H9 (cell line): ENCODE data around the gene SATB2. TPM values are rescaled to one million over a fixed set of nuclear protein-coding genes. Genes with fewer than 3 reads are reported as not detected.
A peak's percentile ranks its signal among the peaks of the same experiment; 100 is the strongest.

Source experiments
- DNase-seq: peaks from one replicate; pipeline ENCODE4 v3.0.0-alpha.2; 2017
- H2AFZ ChIP-seq: one replicate; pipeline ENCODE4 v1.6.1; 2013; ENCODE audit warnings: mild to moderate bottlenecking, low read length, control low read depth, moderate library complexity
- H2AK5ac ChIP-seq: 2 replicates; pipeline ENCODE4 v1.6.1; 2013; ENCODE audit warnings: low read length, control low read depth, mixed read lengths; ENCODE audit not compliant: insufficient read length
- H2BK120ac ChIP-seq: one replicate; pipeline ENCODE4 v1.6.1; 2013; ENCODE audit warnings: low read depth, mild to moderate bottlenecking, low read length, control low read depth, inconsistent platforms; ENCODE audit not compliant: poor library complexity, severe bottlenecking
- H2BK12ac ChIP-seq: 2 replicates; pipeline ENCODE4 v1.6.1; 2013; ENCODE audit warnings: low read length, control low read depth, mixed read lengths, low read depth; ENCODE audit not compliant: insufficient read length
- H2BK15ac ChIP-seq: 2 replicates; pipeline ENCODE4 v1.6.1; 2013; ENCODE audit warnings: low read depth, low read length, control low read depth
- H2BK20ac ChIP-seq: one replicate; pipeline ENCODE4 v1.6.1; 2013; ENCODE audit warnings: low read depth, mild to moderate bottlenecking, low read length, control low read depth, inconsistent platforms; ENCODE audit not compliant: poor library complexity, severe bottlenecking
- H2BK5ac ChIP-seq: 2 replicates; pipeline ENCODE4 v1.6.1; 2013; ENCODE audit warnings: low read length, control low read depth, mixed read lengths; ENCODE audit not compliant: insufficient read length
- H3K14ac ChIP-seq: 2 replicates; pipeline ENCODE4 v1.6.1; 2013; ENCODE audit warnings: low read length, control low read depth; ENCODE audit not compliant: insufficient read depth
- H3K18ac ChIP-seq: 2 replicates; pipeline ENCODE4 v1.6.1; 2013; ENCODE audit warnings: low read depth, mild to moderate bottlenecking, mixed read lengths, low read length, control low read depth; ENCODE audit not compliant: insufficient read length
- H3K23ac ChIP-seq: 2 replicates; pipeline ENCODE4 v1.6.1; 2013; ENCODE audit warnings: low read length, control low read depth, mixed read lengths, low read depth; ENCODE audit not compliant: insufficient read length
- H3K23me2 ChIP-seq: 2 replicates; pipeline ENCODE4 v1.6.1; 2013; ENCODE audit warnings: low read depth, mild to moderate bottlenecking, mixed read lengths, low read length, control low read depth; ENCODE audit not compliant: insufficient read length, poor library complexity, severe bottlenecking
- H3K27ac ChIP-seq: 2 replicates; pipeline ENCODE4 v1.5.1; 2013; ENCODE audit warnings: low read length, control low read depth, mixed read lengths, low read depth; ENCODE audit not compliant: insufficient read length
- H3K27me3 ChIP-seq: 2 replicates; pipeline ENCODE4 v1.6.1; 2013; ENCODE audit warnings: low read length, control low read depth, inconsistent platforms; ENCODE audit not compliant: insufficient read depth
- H3K4ac ChIP-seq: 2 replicates; pipeline ENCODE4 v1.6.1; 2013; ENCODE audit warnings: low read depth, mild to moderate bottlenecking, control low read depth, inconsistent platforms, low read length, moderate library complexity
- H3K4me1 ChIP-seq: 2 replicates; pipeline ENCODE4 v1.6.1; 2013; ENCODE audit warnings: low read length, control low read depth, inconsistent platforms; ENCODE audit not compliant: insufficient read depth
- H3K4me2 ChIP-seq: 2 replicates; pipeline ENCODE4 v1.6.1; 2013; ENCODE audit warnings: low read length, control low read depth, mixed read lengths; ENCODE audit not compliant: insufficient read length, insufficient read depth
- H3K56ac ChIP-seq: 2 replicates; pipeline ENCODE4 v1.6.1; 2013; ENCODE audit warnings: low read depth, mild to moderate bottlenecking, mixed read lengths, low read length, control low read depth; ENCODE audit not compliant: insufficient read length
- H3K79me1 ChIP-seq: 2 replicates; pipeline ENCODE4 v1.6.1; 2013; ENCODE audit warnings: low read depth, mild to moderate bottlenecking, moderate library complexity, low read length, control low read depth, inconsistent platforms; ENCODE audit not compliant: insufficient read depth, poor library complexity, severe bottlenecking
- H3K79me2 ChIP-seq: 2 replicates; pipeline ENCODE4 v1.6.1; 2013; ENCODE audit warnings: low read length, control low read depth, inconsistent platforms; ENCODE audit not compliant: insufficient read depth
- H3K9ac ChIP-seq: 2 replicates; pipeline ENCODE4 v1.6.1; 2013; ENCODE audit warnings: low read length, control low read depth, mixed read lengths; ENCODE audit not compliant: insufficient read length; ENCODE audit errors: extremely low read depth
- H3K9me3 ChIP-seq: one replicate; pipeline ENCODE4 v1.6.1; 2013; ENCODE audit warnings: low read depth, low read length, inconsistent platforms; ENCODE audit not compliant: control insufficient read depth
- H3T11ph ChIP-seq: one replicate; pipeline ENCODE4 v1.6.1; 2013; ENCODE audit warnings: mild to moderate bottlenecking, low read length, control low read depth, inconsistent platforms
- H4K20me1 ChIP-seq: one replicate; pipeline ENCODE4 v1.6.1; 2013; ENCODE audit not compliant: control insufficient read depth, insufficient read length, insufficient read depth
- H4K5ac ChIP-seq: 2 replicates; pipeline ENCODE4 v1.6.1; 2013; ENCODE audit warnings: low read depth, mild to moderate bottlenecking, mixed read lengths, low read length, control low read depth; ENCODE audit not compliant: insufficient read length
- H4K8ac ChIP-seq: replicated peaks from 2 replicates; pipeline ENCODE4 v1.6.1; 2013; ENCODE audit warnings: low read length, control low read depth, mixed read lengths, low read depth; ENCODE audit not compliant: insufficient read length
- H4K91ac ChIP-seq: 2 replicates; pipeline ENCODE4 v1.6.1; 2013; ENCODE audit warnings: low read depth, mild to moderate bottlenecking, moderate library complexity, mixed read lengths, low read length, control low read depth; ENCODE audit not compliant: insufficient read length
- H3K27ac Mint-ChIP-seq, 3 experiments: 2 replicates in 2 of 3; 3 replicates in 1 of 3; pipeline ENCODE4 v1.8.0; 2020 to 2021; ENCODE audit warnings: mixed read lengths in 3 of 3, mild to moderate bottlenecking in 1 of 3, moderate library complexity in 1 of 3
- H3K27me3 Mint-ChIP-seq: 2 replicates; pipeline ENCODE4 v1.8.0; 2021; ENCODE audit warnings: low read depth, mild to moderate bottlenecking, moderate library complexity, mixed read lengths
- H3K36me3 Mint-ChIP-seq, 3 experiments: 2 replicates in 2 of 3; 3 replicates in 1 of 3; pipeline ENCODE4 v1.8.0; 2020 to 2021; ENCODE audit warnings: low read depth in 3 of 3, mixed read lengths in 3 of 3; ENCODE audit not compliant: insufficient read depth in 1 of 3
- H3K4me1 Mint-ChIP-seq, 2 experiments: 2 replicates each; pipeline ENCODE4 v1.8.0; 2020; ENCODE audit warnings: mixed read lengths in 2 of 2
- H3K4me3 Mint-ChIP-seq, 2 experiments: 2 replicates in 1 of 2; 3 replicates in 1 of 2; pipeline ENCODE4 v1.8.0; 2020 to 2021; ENCODE audit warnings: mild to moderate bottlenecking in 2 of 2, mixed read lengths in 2 of 2, moderate library complexity in 1 of 2
- H3K9me3 Mint-ChIP-seq, 2 experiments: 2 replicates in 1 of 2; 3 replicates in 1 of 2; pipeline ENCODE4 v1.8.0; 2020; ENCODE audit warnings: mild to moderate bottlenecking in 2 of 2, mixed read lengths in 2 of 2, moderate library complexity in 1 of 2
- WGBS: extraction: QIAGEN DNeasy Blood & Tissue Kit; methylation state at CpG from one replicate; pipeline ENCODE4 v1.1.7; 2013; ENCODE audit warnings: missing lambda C conversion rate, low lambda C conversion rate, mixed read lengths; ENCODE audit not compliant: insufficient read length; ENCODE audit errors: extremely low coverage; 5-methylcytosine and 5-hydroxymethylcytosine counted together
- total RNA-seq: library from RNA; stranded (reverse); gene quantifications from 2 replicates; pipeline ENCODE4 v1.2.1, GENCODE V29; 2021
- TF ChIP-seq, protein P1 (sequence below): fragments of 200-600 bp; sonication (generic); conservative IDR thresholded peaks from 3 replicates; pipeline ENCODE4 v1.8.0; 2021; ENCODE audit warnings: antibody characterized with exemption, mild to moderate bottlenecking

SATB2 gene
- total RNA-seq, 1 experiment from 2014 or later = 23.8 TPM

DNA sequence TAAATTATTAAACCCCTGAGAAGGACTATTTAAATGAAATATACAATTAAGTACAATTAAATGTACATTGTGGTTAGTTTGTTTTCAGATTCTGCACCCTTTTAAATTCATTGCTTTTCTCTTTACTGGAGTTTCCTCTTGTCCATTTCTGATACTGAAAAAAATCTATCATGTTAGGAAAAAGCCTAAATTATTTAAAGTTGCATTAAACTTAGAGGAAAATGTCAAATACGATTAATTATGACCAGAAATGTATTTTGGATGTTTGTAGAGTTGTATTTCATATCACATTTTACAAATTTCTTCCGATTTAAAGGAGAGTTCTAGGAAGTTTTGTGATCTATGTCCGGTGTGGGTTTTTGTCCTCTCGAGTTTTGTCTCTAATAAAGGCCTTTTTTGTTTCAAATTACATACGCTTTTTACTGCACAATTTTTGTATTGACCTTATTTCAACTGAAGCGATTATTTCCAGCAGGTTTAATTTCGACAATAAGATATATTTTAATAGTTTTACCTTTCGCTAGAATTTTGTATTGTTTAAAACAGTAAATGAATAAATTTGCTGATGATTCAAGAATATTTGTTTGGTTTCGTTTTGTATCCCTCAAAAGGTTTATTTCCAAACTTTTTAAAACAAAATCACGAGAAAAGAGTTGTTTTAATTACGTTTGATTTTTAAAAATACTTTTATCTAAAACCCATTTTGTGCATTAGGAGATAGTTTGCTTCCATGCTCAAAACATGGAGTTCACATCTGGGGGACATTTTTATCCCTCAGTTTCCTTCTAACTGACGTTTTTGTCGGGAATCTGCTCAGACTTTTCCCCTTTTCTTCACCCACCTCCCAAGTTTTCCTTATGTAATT is 3.3 kb upstream of the SATB2 start:
- H3K79me2 ChIP-seq = no peaks in the 10 kb centered on the region
- H3K27ac Mint-ChIP-seq = no peak overlapping the region
- H3K27me3 ChIP-seq = peaks cover 36% of the 10 kb centered on the region
- H3K23ac ChIP-seq = no peak overlapping the region
- no peaks in the 10 kb centered on the region; the same call in 1 of the 2 replicates for H3K4me1 ChIP-seq
- H3K4me2 ChIP-seq = peak overlapping the region; percentile 92
- H3K18ac ChIP-seq = no peak overlapping the region
- H3T11ph ChIP-seq = no peak overlapping the region
- no peak overlapping the region for H2BK20ac ChIP-seq
- H4K20me1 ChIP-seq = no peaks in the 10 kb centered on the region
- no peak overlapping the region for H2BK15ac ChIP-seq
- no peak overlapping the region for H2BK120ac ChIP-seq
- H4K8ac ChIP-seq = no peak overlapping the region
- no peak overlapping the region for H2BK12ac ChIP-seq
- TF ChIP-seq, protein P1, sequence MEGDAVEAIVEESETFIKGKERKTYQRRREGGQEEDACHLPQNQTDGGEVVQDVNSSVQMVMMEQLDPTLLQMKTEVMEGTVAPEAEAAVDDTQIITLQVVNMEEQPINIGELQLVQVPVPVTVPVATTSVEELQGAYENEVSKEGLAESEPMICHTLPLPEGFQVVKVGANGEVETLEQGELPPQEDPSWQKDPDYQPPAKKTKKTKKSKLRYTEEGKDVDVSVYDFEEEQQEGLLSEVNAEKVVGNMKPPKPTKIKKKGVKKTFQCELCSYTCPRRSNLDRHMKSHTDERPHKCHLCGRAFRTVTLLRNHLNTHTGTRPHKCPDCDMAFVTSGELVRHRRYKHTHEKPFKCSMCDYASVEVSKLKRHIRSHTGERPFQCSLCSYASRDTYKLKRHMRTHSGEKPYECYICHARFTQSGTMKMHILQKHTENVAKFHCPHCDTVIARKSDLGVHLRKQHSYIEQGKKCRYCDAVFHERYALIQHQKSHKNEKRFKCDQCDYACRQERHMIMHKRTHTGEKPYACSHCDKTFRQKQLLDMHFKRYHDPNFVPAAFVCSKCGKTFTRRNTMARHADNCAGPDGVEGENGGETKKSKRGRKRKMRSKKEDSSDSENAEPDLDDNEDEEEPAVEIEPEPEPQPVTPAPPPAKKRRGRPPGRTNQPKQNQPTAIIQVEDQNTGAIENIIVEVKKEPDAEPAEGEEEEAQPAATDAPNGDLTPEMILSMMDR = no peak
- no peaks in the 10 kb centered on the region for H3K9me3 ChIP-seq
- no peak overlapping the region for H2AFZ ChIP-seq
- H3K14ac ChIP-seq = no peak overlapping the region
- peaks cover 77% of the 10 kb centered on the region for H3K27me3 Mint-ChIP-seq
- H3K23me2 ChIP-seq = peaks cover 38% of the 10 kb centered on the region
- peak overlapping the region; percentile 63 to 86; a peak in 4 of 5 replicates for H3K4me3 Mint-ChIP-seq
- H2AK5ac ChIP-seq = no peak overlapping the region
- H3K36me3 Mint-ChIP-seq = peaks cover 0 to 1% (median 0%) of the 10 kb centered on the region in 3 experiments; a peak in 2 of 7 replicates
- no peak overlapping the region for H3K9ac ChIP-seq
- no peak overlapping the region for H3K56ac ChIP-seq
- no CpG with 5 or more reads among the region's 13 CpGs for WGBS
- no peak overlapping the region for H4K91ac ChIP-seq
- no peak overlapping the region for H2BK5ac ChIP-seq
- no peak overlapping the region for H3K4ac ChIP-seq
- H3K4me1 Mint-ChIP-seq = peaks cover 25 to 37% of the 10 kb centered on the region in 2 experiments
- no peak overlapping the region for H4K5ac ChIP-seq
- DNase-seq = no peak
- no peak overlapping the region for H3K27ac ChIP-seq
- peaks cover 0 to 2% of the 10 kb centered on the region in 2 experiments; a peak in 2 of 5 replicates for H3K9me3 Mint-ChIP-seq
- no peaks in the 10 kb centered on the region for H3K79me1 ChIP-seq
